GM21360 (cell line): Measurements from ENCODE around the gene LBH.

Experiments used
- ATAC-seq: cut with Tn5 transposase; IDR thresholded peaks from one replicate; pipeline ENCODE4 v1.9.1; 2021; ENCODE audit warnings: mild to moderate bottlenecking, moderate library complexity; ENCODE audit not compliant: unreplicated experiment

LBH gene

DNA sequence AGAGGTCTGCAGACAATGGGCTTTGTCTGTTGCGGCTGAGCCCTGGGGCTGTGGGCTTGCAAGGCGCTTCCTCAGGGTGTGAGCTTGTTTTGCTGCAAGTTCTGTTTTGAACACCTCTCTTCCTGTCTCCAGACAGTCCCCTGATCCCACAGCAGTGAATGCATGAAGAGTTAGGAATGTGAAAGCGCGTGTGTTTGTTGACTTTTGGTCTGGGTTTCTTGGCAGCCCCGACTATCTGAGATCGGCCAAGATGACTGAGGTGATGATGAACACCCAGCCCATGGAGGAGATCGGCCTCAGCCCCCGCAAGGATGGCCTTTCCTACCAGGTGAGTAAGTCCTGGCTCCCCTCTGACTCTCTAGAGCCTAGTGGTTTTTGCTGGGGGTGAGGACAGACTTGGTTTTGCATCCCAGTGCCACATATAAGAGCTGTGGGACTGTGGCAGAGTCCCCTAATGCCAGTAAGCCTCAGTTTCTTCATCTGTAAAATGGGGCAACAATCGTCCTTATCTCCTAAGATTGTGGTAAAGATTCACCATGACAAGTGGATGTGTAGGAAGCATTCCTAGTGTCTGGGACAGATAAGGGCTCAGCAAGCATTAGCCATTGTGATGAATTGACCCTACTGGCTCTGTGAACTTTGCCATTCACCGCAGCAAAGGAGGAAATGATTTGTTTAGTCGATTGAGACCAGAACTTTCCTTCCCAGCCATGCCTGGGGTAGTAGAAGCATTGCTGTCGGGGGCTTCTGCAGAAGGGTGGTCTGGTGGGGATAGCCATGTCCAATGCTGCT, 3.0 kb downstream of the LBH start:
- no peak for ATAC-seq

DNA sequence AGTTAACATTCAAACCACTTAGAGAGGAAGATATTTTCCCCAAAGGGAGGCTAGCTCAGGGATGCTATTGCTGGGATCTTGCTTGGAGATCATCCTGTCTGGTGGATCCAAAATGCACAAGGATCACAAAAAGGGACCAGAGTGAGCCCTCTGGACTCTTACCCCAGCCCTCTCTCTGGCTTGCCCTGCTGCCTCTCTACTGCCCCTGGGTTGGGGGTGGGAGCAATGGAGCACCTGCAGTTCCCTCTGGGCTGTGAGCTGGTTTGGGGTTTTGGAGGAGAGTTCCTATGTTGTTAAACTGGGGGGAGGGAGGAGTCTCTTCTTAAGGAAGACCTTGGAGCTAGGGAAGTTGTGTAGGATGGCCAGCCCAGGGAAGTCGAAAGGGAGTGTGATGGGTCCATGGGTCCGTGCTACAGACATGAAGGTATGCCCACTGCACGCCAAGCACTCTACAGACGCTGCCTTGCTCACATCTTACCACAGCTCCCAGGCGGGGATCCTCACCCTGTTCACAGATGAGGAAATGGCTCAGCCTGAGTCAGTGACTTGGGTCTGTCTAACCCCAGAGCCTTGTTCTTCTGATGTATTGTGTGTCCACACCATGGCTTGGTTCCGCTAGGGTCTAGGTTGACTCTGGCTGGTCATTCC, 3.8 kb downstream of the LBH start:
- ATAC-seq, result no peak

DNA sequence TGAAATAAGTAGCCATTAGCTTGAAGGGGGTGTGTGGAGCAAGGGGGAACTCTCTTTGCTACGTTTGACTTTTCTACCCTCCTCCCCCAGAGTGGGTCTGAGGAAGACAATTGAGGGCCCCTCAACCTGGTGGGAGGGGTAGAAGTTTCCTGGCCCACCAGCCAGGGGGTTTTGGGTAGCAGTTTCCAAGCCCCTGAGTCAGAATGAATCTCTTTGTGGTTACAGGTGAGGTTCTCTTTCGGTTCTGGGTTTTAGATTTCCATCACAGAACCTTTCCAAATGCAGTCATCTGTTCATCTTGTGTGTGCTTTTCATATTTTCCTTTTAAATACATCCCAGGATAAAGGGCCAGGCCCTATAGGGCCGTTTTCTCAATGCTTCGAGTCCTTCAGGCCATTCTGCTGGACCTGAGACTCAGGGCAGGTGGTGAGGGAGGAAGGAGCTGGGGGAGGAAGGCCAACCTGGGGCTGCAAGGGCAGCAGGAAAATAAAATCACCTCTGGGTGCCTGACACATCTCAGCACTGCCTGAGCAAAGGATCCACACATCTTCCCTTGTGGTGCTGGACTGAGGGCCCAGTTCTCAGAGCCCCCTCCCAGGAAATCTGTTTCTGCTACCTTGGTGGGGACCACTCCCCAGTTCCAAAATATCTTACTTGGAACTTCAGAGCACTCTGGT, 4.7 kb downstream of the LBH start:
- no peak for ATAC-seq

DNA sequence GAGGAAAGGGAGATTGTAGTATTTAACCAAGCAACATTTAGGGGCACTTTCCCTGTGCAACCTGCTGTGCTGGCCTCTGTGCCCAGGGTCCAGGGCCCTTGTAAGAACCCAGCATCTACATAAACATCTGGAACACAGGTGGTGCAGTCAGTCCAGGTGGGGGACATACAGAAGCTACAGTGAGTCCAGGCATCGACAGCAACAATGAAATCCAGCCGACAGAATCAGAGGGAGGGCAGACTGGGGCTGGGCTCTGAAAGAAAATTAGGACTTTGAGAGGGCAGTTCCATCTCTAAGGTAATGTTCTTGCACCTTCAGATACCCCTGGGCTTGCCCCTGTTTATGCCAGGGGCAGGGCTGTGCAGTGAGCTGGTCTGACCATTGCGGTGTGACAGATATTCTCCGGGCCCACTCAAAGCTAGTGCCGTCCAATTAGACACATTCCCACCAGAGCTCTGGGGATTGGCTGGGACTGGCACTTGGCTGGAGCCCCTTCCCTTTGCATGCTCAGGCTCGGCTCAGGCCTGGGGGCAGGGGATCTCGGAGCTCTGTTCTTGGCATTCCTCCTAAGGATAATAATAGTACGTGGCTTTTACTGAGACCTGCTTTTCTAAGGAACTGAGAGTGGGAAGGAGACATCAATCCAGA, 5.4 kb downstream of the LBH start:
- ATAC-seq, result no peak

DNA sequence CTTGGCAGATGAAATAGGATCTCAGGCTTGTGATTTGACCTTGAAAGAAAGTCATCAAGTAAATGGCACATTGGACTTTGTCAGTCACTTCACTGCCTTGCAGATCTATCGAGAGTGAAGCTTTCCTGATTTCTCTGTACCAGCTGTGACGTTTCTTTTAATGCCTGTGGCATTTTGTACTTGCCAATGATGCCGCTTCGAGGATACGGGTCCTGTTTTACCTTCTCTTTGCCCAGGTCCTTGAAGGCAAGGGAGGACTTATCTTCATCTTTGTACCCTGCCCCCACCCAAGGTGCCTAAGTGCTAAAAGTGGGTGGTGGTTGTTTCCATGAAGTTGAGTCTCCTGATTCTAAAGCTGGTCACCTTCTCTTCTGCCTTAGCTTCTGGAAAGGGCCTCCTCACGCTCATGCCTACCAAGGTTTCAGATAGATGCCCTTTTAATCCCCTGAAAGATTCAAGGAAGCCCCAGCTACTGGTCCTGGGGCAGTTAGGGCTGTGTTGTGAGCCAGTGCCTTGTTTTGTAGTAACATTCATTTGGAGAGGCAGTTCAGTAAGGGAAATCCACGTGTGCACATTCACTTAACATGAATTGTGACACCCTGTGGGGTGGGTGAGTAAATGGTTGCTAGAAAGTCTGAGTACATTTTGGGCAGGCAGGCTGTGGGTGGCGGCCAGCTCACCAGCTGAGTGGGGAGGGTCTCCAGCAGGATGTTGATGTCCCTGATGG, 6.1 kb downstream of the LBH start:
- no peak for ATAC-seq

DNA sequence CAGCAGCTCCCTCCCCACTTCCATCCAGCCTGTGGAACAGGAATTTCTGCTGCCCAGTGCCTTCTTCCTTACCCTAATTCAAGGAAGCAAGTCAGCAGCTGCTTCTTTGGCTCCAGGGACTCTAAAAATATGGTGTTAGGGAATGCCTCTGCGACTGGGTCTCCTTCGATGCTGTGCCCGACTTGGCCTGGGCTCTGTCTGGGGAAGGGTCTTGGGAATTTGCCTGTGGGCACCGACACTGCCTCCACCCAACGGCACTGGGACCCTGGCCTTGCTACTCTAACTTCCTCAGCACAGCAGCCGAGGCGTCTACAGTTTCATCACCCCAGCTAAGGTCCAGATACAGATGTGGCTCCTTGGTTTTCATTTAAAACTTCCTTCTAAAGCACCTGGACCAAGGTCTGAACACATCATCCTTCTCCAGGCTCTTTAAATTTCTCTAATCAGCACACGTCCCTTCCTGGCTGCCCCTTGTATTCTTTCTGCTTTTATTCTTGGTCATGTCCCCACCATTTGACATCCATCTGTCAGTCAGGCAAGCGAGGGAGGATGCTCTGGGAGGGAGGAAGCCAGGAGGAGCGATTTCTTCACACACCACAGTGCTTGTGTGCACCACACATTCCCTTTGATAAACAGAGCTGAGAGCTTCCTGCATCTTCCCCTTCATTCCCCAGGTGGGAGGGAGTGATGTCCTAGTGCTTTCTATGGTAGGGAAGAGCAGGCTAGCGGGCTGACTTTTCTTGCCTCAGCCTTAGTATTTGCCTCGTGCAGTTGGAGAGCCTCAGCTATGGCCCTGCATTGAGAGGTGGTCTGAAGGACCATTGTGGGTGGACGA, 6.8 kb downstream of the LBH start:
- no peak for ATAC-seq

DNA sequence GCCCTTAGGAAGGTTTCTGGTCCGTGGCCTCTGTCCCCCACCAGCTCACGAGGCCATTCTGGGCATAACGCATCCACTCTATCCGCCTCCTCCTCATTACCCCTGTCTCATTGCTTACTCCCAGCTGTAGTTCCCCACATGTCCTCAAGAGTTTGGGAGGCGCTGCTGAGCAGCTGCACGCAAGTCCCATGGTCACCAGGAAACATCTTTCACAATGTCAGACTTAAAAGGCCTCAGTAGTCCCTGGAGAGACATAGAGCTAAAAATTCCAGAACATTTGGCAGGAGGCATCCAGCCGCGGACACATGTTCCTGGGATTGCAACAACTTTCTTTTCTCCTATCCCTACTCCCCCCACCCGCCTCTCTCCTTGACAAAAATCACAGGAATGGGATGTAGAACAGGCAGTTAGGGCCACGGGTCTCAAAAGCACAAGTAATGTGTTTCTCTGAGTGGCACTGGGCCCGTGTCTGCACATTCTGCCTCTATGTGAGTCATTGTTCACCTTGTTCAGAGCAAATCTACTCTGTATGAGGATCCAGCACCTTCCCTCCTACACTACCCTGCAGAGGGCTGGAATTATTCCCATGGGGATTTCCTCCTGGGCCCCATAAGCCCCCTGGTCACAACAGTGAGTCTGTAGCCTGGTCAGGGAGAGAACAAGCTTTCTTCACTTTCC, 8.1 kb downstream of the LBH start:
- no peak for ATAC-seq

DNA sequence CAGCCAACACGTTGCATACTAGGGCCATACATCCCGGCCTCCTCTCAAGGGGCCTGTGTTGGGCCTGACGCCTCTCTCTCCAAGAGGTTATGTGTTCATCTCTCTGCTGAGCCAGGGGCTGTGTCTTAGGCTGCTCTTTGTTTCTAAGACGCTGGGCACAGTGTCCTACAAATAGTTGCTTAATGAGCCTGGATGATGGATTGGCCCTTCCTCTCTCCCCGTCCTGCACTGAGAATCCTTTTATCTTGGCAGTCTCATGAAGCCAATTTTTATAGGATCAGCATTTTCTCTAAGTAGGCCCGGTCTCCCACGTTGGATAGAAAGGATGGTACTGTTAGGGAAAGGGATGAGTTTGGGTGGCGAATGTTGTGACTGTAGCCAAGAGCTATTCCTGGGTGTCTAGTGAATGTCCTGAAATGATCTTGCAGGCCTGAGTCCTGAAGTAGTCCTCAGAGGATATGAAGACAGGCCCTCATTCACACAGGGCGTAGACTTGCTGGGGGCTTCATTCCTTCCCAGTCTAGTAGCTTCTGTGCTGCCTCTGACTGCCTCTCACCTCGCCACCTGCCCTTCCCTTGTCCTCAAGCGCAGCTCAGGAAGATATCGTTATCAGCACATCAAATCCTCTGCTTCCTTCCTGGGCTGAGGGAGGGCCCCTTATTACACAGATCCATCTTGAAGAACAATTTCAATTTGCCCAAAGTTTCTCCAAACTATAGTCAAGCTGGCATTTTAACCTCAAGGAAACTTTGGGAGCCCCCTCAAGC, 8.8 kb downstream of the LBH start:
- no peak for ATAC-seq

DNA sequence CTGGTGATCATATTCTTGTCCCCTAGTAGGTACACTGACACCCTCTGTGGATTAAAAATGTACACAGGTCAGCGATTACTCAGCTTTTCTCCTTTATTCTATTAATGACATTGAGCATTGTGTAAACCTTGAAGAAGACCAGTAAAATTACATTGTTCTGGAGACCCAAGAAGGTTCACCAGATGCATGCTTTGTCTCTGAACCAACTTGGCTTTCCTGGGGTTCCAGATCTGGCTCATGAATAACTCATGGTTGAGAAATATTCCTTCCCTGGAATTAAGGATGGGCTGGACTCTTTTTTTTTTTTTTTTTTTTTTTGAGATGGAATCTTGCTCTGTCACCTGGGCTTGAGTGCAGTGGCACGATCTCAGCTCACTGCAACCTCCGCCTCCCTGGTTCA, 11.9 kb downstream of the LBH start:
- ATAC-seq, result no peak

DNA sequence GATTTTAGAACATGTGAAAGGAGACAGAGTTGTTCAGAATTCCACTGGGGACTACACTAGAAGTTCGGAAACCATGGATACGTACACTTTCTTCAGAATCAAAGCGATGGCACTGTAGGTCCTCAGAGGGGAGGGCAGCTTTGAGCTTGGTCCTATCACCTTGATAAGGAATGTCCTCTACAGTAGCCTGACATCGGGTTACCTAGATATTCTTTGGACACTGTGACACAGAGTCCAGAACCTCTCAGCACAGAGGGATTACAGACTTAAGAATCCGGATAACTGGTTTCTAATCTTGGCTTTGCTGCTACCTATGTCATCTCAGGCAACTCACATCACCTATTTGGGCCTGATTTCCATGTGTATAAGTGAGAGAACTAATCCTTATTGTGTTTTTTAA, 14.0 kb downstream of the LBH start:
- no peak for ATAC-seq

DNA sequence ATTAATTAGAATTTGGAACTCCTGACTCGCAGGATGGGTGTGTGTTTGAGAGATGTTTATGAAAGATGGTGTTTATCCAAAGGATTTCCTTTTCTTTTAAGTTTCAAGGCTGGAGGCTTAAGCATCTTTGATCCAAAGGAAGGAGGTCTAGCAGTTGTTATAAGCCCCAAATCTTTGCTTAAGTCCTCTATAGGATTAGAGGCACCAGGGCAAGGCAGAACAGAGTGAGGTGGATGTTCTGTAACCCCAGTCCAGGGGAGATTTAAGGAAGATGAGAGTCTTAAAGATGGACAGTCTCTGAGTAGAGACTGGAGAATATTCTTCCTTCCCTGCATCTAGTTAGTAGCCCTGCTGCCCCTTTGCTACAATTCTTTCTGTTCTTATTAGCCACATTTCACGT, 17.5 kb downstream of the LBH start:
- ATAC-seq, result no peak

DNA sequence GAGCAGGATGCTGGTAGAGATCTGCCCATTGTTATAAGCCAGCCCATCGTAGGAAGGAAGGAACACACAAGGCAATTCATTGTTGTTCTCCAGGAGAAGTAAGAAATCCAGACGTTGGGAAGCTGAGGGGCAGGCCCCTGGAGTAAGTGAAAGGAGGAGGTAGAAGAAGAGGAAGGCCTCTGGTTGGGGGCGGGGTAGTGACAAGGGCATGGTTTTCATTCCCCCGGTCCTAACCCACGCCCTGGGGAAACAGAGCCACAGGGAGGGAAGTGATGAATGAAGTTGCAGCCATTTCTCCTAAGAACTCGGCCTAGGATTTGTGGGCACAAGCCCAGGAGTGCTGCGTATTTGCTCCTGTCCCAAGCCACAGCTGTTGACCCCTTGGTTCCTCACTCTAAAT, 18.0 kb downstream of the LBH start:
- no peak for ATAC-seq

DNA sequence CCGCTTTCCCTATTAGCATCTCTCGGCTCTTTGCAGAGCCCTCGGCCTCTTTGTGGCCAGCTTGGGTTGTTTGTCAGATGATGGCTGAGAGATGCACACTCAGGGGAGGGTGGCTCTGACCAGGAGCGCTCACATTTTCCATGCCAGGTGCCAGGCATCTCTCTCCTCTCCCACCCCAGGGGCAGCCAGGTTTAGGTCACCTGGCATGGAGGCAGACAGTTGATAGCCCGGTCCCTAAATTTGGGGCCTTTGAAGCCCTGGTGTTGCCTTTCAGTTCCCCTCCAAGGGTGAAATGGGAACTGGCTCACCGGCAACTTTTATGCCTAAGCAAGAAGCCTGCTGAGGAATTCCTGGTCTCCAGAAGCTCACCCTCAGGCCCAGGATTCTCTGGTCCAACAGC, 19.1 kb downstream of the LBH start:
- ATAC-seq, result no peak

DNA sequence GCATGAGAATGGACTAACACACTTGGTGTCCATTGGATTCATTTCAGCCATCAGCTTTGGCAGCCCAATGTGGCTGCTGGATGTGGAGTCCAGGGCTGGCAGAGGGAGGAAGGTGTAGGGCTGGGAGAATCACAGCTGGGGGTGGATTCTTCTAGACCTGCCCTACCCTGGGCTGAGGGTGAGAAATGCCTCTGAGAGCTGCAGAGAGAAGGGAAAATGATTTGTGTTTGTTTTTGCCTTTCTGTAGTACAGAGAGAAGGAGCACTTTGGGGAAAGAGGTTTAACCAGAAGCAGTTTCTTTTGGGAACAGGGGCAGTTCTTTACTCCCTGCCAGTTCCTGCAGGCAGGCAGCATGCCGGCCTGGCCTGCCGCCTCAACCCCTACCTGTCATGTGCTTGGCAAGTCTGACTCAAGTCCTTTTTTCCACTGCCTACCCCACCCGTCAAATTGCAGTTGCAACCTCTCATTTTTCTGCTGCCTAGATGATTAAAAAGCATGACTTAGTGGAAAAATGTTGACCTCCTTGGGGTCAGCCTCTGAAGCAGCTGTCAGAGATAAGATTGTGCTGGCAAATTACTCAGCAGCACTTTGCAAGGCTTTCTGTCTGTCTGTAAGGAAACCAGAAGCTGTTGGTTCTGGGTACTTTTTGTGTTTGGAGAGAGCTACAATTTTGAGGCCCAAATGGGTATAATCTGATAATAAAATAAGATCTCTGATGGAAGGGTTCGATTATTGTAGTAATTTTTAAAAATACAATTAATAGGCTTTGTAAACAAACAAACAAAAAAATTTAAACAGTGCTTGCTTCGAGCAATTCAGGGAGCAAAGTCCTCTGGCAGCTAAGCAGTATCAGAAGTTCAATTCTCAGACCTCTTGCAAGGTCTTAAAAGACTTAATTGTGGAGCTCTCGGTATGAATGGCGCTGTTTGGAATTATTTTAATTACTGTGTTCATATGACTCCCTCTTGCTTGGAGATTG, 21.7 kb downstream of the LBH start:
- no peak for ATAC-seq

DNA sequence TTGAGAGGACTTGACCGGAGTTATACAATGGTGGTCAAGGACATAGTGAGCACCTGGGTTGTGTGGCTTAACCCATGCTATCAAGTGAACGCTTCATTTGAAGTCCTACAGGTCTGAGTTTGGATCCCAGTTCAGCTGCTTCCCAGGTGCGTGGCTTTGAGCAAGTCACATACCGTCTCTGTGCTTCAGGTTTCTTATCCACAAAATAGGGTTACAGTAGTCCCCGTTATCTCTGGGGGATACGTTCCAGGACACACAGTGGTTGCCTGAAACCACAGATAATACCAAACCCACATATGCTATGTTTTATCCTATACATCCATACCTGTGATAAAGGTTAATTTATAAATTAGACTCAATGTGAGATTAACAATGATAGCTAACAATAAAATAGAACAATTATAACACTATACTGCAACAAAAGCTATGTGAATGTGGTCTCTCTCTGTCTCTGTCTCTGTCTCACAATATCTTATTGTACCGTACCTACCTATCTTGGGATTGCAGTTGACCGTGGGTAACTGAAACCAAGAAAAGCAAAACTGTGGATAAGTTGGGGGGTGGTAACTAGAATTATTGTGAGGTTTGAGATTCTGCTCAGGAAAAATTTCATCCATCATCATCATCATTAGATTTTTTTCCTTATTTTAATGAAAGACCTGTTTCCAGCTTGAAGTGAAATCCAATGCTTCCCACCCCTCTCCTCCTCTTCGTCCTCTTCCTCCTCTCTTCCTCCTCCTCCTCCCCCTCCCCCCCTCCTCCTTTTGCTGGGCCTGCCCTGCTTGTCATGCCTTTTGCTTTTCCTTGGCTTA, 22.7 kb downstream of the LBH start:
- no peak for ATAC-seq

DNA sequence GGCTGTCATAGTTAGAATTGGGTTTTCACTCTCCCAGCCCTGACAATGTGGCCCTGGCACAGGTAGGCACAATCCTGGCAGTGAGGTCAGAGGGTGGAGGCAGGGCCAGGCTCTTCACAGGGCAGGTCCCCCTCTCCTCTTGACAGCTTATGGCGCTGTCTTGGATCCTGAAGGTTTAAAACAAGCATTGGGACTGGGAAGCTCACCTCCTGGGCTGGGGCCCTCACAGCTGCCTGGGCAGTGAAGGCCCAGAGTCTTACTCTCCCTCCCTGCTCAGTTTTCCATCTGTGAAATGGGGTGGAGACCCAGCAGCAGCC, 23.3 kb downstream of the LBH start:
- ATAC-seq, result no peak

DNA sequence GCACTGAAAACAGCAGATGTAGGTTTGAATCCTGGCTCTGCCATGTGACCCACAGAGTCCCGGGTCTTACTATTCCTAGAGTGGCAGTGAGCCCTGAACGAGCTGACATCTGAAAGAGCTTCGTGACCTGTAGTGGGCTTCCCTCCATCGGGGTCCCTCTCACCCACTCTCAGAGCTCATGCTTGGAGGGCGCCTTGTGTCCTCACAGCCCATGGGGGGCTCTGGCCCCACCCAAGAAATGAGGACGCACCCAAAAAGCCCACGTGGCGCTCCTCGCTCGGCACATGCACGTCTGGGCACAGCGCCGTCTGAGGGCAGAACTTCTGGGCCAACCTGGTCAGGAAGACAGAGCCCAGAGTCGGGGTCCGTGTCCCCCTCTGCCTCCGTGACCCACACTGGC, 23.7 kb downstream of the LBH start:
- ATAC-seq, result no peak
